ENCODE measurements around the gene ZNF766.
A peak's percentile ranks its signal among the peaks of the same experiment; 100 is the strongest.
"Not testable (repeated sequence)": the region's sequence is repeated elsewhere in the genome, so short reads cannot be mapped to it uniquely, and the experiment has no call there.

The ZNF766 gene

DNA sequence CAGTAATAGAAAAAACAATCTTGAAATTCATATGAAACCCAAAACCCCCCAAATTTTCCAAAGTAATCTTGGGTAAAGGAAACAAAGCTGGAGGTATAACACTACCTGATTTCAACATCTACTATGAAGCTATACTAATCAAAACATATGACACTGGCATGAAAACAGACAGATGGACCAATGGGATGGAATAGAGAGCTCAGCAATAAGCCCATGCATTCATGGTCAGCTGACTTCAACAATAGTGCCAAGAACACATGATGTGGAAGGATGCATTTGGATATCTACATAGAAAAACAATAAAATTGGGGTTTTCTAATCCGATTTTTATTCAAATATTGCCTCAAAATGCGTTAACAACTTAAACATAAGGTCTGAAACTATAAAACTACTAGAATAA, 32.2 kb upstream of the ZNF766 start:
- no peak for DNase-seq (ENCODE audit: low read depth, low spot score)
- TF ChIP-seq, protein P1, sequence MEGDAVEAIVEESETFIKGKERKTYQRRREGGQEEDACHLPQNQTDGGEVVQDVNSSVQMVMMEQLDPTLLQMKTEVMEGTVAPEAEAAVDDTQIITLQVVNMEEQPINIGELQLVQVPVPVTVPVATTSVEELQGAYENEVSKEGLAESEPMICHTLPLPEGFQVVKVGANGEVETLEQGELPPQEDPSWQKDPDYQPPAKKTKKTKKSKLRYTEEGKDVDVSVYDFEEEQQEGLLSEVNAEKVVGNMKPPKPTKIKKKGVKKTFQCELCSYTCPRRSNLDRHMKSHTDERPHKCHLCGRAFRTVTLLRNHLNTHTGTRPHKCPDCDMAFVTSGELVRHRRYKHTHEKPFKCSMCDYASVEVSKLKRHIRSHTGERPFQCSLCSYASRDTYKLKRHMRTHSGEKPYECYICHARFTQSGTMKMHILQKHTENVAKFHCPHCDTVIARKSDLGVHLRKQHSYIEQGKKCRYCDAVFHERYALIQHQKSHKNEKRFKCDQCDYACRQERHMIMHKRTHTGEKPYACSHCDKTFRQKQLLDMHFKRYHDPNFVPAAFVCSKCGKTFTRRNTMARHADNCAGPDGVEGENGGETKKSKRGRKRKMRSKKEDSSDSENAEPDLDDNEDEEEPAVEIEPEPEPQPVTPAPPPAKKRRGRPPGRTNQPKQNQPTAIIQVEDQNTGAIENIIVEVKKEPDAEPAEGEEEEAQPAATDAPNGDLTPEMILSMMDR (IDR thresholded peaks at IDR 0.05; ENCODE audit: low read depth, low read length), result no peak
- in situ Hi-C loops (cut with HindIII; ENCODE audit: low sequenced_read_pairs), result no loop called here
- H3K4me3 ChIP-seq (ENCODE audit: low read depth, low read length), result no peak overlapping the region

DNA sequence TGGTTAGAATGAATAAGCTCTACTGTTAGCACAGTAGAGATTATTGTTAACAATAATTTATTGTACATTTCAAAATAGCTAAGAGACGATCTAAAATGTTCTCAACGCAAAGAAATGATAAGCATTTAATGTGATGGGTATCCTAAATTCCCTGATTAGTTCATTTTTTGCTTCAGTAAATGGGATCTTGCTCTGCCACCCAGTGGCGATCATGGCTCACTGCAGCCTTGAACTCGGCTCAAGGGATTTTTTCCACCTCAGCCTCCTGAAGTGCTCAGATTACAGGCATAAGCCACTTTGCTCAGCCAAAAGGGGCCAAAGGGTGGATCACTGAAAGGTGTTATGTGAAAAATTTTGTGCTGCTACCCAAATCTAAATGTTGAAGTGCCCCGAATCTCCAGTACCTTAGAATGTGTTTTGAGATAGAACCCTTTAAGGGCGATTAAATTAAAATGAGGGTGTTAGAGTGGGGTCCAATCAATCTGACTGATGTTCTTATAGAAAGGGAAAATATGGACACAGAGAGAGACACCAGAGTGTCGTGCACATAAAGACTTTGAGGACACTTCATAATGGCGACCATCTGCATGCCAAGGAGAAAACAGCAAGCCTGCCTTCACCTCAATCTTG, 31.5 kb upstream of the ZNF766 start:
- DNase-seq (ENCODE audit: low read depth, low spot score), result peak; percentile 72
- TF ChIP-seq, protein P1 (IDR thresholded peaks at IDR 0.05; ENCODE audit: low read depth, low read length), result peak; percentile 91
- in situ Hi-C loops (cut with HindIII; ENCODE audit: low sequenced_read_pairs), result no loop called here
- no peak overlapping the region for H3K4me3 ChIP-seq (ENCODE audit: low read depth, low read length)

DNA sequence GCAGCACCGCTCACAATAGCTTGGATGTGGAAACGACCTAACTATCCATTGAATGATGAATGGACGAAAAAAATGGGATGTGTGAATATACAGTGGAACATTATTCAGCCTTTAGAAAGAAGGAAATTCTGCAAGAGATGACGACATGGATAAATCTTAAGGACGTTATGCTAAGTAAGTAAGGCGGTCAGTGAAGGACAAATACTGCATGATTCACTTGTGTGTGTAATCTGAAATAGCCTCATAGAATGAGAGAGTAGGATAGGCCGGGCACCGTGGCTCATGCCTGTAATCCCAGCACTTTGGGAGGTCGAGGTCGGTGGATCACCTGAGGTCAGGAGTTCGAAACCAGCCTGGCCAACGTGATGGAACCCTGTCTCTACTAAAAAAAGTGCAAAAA, 25.4 kb upstream of the ZNF766 start:
- no peak for DNase-seq (ENCODE audit: low read depth, low spot score)
- TF ChIP-seq, protein P1 (IDR thresholded peaks at IDR 0.05; ENCODE audit: low read depth, low read length), result no peak
- H3K4me3 ChIP-seq (ENCODE audit: low read depth, low read length), result no peak overlapping the region
- in situ Hi-C loops (cut with HindIII; ENCODE audit: low sequenced_read_pairs), result no loop called here

DNA sequence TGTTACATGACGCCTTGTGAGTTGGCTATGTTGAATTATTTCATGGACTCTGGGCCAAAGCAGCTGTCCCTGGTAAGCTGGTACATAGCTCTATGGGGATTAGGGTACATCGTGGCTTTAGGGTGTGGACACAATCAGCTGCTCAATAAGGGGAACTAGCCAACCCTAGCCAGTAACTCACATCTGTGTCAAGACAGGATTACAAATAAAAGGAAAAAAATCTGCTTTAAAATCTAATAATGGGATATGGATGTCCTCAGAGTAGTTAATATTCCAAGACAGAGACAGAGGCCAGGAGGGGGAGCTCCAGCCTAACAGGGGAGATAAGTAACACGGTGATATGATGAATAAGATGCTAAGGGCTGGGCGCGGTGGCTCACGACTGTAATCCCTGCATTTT, 21.1 kb upstream of the ZNF766 start:
- in situ Hi-C loops (cut with HindIII; ENCODE audit: low sequenced_read_pairs), result no loop called here
- no peak overlapping the region for H3K4me3 ChIP-seq (ENCODE audit: low read depth, low read length)
- DNase-seq (ENCODE audit: low read depth, low spot score), result no peak
- TF ChIP-seq, protein P1 (IDR thresholded peaks at IDR 0.05; ENCODE audit: low read depth, low read length), result peak; percentile 27

DNA sequence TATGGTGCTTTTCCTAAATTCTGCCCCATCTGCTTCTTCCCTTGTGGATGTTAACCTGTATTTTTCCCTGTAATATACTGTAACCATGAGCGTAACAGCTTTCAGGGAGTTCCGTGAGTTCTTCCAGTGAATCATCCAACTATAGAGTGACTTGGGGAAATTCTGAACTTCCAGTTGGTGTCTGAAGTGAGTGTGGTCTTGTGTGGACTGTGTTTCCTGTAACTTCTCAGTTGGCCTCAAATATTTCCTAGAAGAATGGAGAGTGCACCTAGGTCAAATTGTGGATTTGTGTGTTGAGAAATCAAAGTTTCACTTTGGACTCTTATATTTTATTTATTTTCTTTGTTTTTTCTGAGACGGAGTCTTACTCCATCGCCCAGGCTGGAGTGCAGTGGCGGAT, 11.0 kb upstream of the ZNF766 start:
- TF ChIP-seq, protein P1 (IDR thresholded peaks at IDR 0.05; ENCODE audit: low read depth, low read length), result no peak
- no peak overlapping the region for H3K4me3 ChIP-seq (ENCODE audit: low read depth, low read length)
- no peak for DNase-seq (ENCODE audit: low read depth, low spot score)
- in situ Hi-C loops (cut with HindIII; ENCODE audit: low sequenced_read_pairs), result no loop called here

DNA sequence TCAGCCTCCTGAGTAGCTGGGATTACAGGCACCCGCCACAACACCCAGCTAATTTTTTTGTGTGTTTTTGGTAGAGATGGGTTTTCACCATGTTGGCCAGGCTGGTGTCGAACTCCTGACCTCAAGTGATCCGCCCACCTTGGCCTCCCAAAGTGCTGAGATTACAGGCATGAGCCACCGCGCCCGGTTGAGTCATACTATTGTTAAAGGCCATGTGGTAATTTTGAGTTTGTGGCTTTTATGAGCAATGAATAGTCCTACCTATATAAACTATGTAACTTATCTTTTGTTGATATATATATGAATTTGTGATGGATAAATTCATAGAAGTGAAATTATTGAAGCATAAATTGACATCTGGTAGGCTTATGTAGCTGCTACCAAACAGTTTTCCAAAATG, 3.8 kb upstream of the ZNF766 start:
- in situ Hi-C loops (cut with HindIII; ENCODE audit: low sequenced_read_pairs); H3K4me3 ChIP-seq (ENCODE audit: low read depth, low read length); DNase-seq (ENCODE audit: low read depth, low spot score): not testable (repeated sequence)

DNA sequence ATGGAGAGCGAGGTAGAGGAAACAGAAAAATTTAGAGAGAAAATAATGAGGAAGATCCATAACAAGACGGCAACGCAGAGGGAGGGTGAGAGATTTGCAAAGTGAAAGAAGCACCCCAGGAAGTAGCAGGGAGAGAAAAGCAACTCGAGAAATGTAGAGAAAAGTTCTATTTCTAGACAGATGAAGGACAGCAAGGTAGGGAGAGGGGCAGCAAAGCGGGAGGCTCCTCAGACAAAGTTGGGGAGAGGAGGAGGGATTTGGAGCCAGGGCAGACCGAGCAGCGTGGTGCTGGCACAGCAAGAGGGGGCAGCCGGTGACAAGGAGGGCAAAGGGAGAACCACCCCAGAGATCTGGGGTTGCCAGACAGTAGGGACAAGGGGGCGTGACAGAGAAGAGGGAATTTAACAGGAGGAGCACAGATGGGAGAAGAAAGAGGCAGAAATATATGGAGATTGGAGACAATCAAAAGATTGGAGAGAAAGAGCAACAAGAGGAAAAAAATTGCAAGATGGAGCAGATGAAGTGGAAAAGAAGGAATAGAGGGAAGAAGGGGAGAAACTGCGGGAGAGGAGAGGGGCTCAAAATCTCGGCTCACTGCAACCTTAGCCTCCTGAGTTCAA, 989 bp downstream of the ZNF766 start:
- in situ Hi-C loops (cut with HindIII; ENCODE audit: low sequenced_read_pairs), result no loop called here
- peak overlapping the region; percentile 99 for H3K4me3 ChIP-seq (ENCODE audit: low read depth, low read length)
- no peak for DNase-seq (ENCODE audit: low read depth, low spot score)
- TF ChIP-seq, protein P1 (IDR thresholded peaks at IDR 0.05; ENCODE audit: low read depth, low read length), result no peak
